Bronchial epithelial cell (primary cell): ENCODE results near the gene ADARB2. TPM values are rescaled to one million over a fixed set of nuclear protein-coding genes. Genes with fewer than 3 reads are reported as not detected.

Experiments
- DNase-seq: peaks from one replicate; pipeline ENCODE4 v3.0.0-alpha.2; 2010; ENCODE audit warnings: low read depth
- FAIRE-seq: peaks from 2 replicates; lab custom pipeline; 2011; peaks lifted over from hg19 to GRCh38; lab: Jason Lieb, UNC
- H3K27me3 ChIP-seq: 2 replicates; pipeline ENCODE4 v1.5.1; 2011; ENCODE audit warnings: low read length; ENCODE audit not compliant: control insufficient read depth, insufficient read depth
- H3K36me3 ChIP-seq: 2 replicates; pipeline ENCODE4 v1.5.1; 2011; ENCODE audit warnings: low read length; ENCODE audit not compliant: control insufficient read depth, insufficient read depth
- H3K4me3 ChIP-seq: 2 replicates; pipeline ENCODE4 v1.5.1; 2011; ENCODE audit warnings: mild to moderate bottlenecking, low read depth, low read length, control low read depth
- total RNA-seq: library from RNA; depleted of rRNA; stranded (reverse); fragments of >200 nt; gene quantifications from 2 replicates; pipeline ENCODE4 v1.2.1, GENCODE V29; 2014
- TF ChIP-seq, protein P1 (sequence below): IDR thresholded peaks from 2 replicates; pipeline ENCODE4 v1.5.1; 2011; ENCODE audit warnings: mild to moderate bottlenecking, moderate library complexity, low read length, control low read depth, inconsistent platforms; ENCODE audit not compliant: insufficient read depth, severe bottlenecking

Gene ADARB2
- total RNA-seq, 1 donor from 2014 or later = not detected

DNA sequence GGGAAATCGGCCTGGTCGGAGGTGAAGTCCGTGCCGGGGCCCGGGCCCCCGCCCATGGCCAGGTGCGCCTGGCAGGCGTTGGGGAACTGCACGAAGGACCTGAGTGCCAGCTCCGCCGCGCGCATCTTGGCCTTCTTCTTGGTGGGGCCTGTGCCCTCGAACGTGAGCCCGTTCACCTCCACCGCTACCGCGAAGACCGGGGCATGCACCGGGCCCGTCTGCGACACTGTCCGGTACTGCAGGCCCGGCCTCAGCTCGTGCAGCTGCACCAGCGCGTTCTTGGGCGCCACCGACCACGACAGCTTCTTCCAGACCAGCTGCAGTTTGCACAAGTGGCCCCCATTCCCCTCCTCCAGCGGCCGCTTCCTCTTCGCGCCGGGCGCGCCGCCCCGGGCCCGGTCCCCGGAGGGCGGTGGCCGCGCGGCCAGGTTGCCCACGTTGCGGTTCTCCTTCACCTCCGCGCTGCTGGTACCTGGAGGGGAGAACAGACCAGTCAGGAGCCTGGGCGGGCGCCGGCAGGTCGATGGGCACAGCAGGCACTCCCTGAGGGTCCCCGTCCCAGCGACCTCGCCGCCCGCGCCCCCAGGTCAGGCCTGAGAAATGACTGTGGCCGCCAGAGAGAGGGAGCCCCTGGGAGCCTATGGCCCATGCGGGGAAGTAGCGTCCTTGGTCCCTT lies 373.7 kb downstream of the ADARB2 start:
- DNase-seq = no peak
- TF ChIP-seq, protein P1, sequence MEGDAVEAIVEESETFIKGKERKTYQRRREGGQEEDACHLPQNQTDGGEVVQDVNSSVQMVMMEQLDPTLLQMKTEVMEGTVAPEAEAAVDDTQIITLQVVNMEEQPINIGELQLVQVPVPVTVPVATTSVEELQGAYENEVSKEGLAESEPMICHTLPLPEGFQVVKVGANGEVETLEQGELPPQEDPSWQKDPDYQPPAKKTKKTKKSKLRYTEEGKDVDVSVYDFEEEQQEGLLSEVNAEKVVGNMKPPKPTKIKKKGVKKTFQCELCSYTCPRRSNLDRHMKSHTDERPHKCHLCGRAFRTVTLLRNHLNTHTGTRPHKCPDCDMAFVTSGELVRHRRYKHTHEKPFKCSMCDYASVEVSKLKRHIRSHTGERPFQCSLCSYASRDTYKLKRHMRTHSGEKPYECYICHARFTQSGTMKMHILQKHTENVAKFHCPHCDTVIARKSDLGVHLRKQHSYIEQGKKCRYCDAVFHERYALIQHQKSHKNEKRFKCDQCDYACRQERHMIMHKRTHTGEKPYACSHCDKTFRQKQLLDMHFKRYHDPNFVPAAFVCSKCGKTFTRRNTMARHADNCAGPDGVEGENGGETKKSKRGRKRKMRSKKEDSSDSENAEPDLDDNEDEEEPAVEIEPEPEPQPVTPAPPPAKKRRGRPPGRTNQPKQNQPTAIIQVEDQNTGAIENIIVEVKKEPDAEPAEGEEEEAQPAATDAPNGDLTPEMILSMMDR = no peak
- FAIRE-seq = no peak
- H3K27me3 ChIP-seq = no peaks in the 10 kb centered on the region
- H3K4me3 ChIP-seq = no peak overlapping the region
- H3K36me3 ChIP-seq = no peaks in the 10 kb centered on the region

DNA sequence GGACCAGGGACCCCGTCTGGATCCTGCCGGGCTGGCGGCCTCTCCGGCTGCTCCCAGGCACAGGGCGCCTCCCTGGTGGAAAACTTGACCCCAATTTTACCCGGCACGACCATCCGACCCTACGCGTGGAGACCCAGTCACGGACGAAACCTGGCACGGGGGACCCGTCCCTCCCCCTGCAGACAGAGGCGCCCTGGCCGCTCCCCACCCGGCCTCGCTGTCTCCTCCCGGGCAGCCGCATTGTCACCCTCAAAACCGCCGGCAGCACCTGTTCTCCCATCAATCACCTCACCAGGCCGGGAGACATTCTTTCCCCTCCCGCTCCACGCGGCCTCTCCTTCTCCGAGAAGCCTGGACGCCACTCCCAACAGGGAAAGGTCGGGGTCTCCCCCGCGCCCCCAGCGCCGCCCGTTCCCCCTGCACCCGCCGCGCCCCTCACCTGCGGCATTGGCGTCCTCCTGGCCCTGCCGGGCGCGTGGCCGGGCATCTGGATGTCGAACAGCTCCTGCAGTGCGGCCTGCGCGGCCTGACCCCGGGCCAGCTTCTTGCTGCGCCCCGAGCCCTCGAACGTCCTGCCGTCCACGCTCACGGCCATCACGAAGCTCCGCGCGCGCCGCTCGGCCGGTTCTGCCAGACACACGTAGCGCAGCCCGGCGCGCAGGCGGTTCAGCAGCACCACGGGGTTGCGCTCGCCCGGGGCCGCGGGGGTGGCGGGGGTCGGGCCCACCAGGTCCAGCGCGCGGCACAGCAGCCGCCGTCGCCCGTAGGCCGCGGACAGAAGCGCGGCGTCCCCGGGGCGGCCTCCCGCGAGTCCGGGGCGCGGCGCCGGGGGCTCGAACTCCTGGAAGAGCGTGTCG lies 374.5 kb downstream of the ADARB2 start:
- Histone ChIP-seq H3K4me3 (no peak overlapping the region), H3K36me3 (no peaks in the 10 kb centered on the region), H3K27me3 (no peaks in the 10 kb centered on the region)
- DNase-seq = no peak
- no peak for FAIRE-seq
- TF ChIP-seq, protein P1 = no peak

DNA sequence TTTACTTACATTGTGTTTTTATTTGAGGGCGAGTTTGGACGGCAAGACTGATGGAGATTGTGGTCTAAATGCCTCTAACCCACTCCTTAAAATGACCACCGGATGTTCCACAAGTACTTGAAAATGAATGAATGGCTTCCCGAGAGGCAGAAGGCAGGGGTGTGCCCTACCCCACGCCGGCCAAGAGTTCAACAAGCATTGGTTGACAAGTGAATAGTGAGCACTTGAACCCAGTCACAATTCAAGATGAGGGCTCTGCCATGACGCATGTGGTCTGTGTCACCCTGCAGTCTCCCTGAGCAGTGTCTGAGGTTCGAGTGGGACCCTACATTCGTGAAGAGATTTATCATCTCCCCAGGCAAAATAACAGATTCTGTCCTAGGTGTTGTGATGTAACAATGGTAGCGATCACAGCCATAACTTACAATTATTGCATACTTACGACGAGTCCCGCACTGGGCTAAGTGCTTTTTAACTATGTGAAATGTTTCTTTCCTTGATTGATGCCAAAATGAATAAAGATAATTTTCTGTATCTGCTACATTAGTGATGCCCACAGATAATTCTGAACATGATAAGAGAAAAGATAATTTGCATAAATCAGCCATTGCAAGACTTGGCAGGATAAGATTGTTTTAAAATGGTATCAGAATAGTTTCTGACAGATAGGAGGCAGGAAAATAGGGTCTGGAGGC lies 375.8 kb downstream of the ADARB2 start:
- TF ChIP-seq, protein P1 = no peak
- Histone ChIP-seq H3K27me3 (no peaks in the 10 kb centered on the region), H3K4me3 (no peak overlapping the region), H3K36me3 (no peaks in the 10 kb centered on the region)
- no peak for FAIRE-seq
- DNase-seq = no peak

DNA sequence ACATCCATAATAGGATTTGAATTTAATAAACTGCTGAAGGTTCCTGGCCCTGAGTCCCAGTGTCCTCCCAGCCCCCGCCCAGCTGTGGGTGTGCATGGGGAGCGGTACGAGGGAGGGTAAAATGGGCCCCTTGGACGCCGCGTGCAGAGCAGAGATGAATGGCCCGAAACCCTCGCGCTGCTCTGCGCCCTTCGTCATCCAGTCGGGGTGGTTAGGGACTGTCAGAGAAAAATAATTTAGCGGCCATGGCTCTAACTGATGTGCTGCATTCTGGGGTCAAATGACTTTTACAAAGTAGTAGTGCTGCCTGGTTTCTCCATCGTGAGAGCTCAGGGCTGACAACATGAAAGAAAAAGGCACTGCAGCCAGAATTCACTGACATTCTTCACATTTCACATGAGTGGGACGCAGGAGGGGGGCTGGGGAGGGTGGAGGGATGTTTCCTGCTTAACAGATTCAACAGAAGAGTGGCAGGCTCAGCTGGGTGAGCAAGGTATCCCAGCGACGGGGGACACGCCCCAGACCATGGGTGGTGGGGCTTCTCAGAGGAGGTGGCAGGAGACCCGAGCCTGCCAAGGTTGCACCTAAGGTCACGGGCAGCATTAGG lies 376.7 kb downstream of the ADARB2 start:
- Histone ChIP-seq H3K36me3 (no peaks in the 10 kb centered on the region), H3K27me3 (no peaks in the 10 kb centered on the region), H3K4me3 (no peak overlapping the region)
- DNase-seq (no peak), FAIRE-seq (no peak)
- TF ChIP-seq, protein P1 = no peak

DNA sequence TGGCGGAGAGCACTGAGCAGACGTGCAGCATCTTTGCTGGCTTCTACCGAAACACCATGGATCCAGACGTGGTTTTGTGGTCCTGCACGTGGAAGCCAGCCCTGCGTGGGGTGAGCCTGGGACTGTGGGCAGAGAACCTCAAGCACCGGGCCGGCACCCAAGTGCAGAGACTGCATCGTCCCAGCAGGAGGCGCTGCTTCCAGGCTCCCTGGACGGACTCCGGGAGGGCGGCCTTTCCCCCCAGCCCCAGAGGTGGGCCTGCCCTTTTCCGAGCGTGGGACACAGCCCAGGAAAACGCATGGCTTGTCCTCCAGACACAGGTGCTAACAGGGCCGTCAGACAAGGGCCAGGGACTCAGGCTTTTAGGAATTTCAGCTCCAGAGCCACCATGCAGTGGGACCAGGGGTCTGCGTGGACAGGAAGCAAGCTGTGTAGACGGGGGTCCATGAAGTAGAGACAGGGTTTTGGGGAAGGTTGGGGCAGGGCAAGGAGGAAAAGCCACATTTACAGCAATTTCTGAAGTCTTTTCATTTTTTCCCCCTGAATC lies 377.2 kb downstream of the ADARB2 start:
- Histone ChIP-seq H3K4me3 (no peak overlapping the region), H3K27me3 (no peaks in the 10 kb centered on the region), H3K36me3 (no peaks in the 10 kb centered on the region)
- no peak for DNase-seq
- TF ChIP-seq, protein P1 = no peak
- FAIRE-seq = no peak
